Prostate gland (tissue), 2 donors: Measurements from ENCODE around the gene SOWAHB.

ENCODE experiments used
- POLR2A ChIP-seq: fragments of 450-650 bp; IDR thresholded peaks from one replicate; pipeline ENCODE4 v1.6.1; 2016; ENCODE audit warnings: antibody characterized with exemption, mild to moderate bottlenecking
- TF ChIP-seq, protein P1 (sequence below), 4 experiments: fragments of 200-600 bp in 2 of 4; fragments of 450-650 bp in 2 of 4; sonication (generic) in 2 of 4; IDR thresholded peaks; 1 replicate in 3 of 4; 2 replicates in 1 of 4; pipeline ENCODE4 v1.5.1; 2016 to 2019; ENCODE audit warnings: antibody characterized with exemption in 4 of 4, mild to moderate bottlenecking in 2 of 4, moderate library complexity in 2 of 4

DNA sequence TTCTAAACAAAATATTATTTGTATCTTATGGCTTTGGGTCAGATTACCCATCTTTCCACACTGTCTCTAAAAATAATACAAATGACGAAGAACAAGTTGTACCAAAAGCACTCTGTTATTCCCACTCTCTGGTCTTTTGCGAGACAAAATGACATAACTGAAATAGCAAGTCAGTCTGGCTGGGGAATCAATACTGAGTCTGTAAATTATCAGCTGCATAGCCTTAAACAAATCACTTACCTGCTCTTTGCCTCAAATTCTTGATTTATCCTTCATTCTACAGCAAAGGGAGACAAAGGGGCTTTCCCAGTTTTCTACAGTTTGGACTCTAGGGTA is 40.9 kb downstream of the SOWAHB start:
- TF ChIP-seq, protein P1, sequence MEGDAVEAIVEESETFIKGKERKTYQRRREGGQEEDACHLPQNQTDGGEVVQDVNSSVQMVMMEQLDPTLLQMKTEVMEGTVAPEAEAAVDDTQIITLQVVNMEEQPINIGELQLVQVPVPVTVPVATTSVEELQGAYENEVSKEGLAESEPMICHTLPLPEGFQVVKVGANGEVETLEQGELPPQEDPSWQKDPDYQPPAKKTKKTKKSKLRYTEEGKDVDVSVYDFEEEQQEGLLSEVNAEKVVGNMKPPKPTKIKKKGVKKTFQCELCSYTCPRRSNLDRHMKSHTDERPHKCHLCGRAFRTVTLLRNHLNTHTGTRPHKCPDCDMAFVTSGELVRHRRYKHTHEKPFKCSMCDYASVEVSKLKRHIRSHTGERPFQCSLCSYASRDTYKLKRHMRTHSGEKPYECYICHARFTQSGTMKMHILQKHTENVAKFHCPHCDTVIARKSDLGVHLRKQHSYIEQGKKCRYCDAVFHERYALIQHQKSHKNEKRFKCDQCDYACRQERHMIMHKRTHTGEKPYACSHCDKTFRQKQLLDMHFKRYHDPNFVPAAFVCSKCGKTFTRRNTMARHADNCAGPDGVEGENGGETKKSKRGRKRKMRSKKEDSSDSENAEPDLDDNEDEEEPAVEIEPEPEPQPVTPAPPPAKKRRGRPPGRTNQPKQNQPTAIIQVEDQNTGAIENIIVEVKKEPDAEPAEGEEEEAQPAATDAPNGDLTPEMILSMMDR (IDR thresholded peaks at IDR 0.05) = no peak
- no peak for TF ChIP-seq POLR2A
